Stimulated activated CD4-positive, alpha-beta T cell treated with anti-CD3 and anti-CD28 coated beads, Interleukin-12 subunit alpha, Interleukin-12 subunit beta, amount 100 ng/mL, for 48 hours (primary cell): ENCODE data around the gene MYO1B.

Source experiments
- DNase-seq, 3 donors: peaks; one replicate each; pipeline ENCODE4 v3.0.0-alpha.2; 2020; ENCODE audit warnings: low read depth in 2 of 3, low spot score in 1 of 3

Gene MYO1B

DNA sequence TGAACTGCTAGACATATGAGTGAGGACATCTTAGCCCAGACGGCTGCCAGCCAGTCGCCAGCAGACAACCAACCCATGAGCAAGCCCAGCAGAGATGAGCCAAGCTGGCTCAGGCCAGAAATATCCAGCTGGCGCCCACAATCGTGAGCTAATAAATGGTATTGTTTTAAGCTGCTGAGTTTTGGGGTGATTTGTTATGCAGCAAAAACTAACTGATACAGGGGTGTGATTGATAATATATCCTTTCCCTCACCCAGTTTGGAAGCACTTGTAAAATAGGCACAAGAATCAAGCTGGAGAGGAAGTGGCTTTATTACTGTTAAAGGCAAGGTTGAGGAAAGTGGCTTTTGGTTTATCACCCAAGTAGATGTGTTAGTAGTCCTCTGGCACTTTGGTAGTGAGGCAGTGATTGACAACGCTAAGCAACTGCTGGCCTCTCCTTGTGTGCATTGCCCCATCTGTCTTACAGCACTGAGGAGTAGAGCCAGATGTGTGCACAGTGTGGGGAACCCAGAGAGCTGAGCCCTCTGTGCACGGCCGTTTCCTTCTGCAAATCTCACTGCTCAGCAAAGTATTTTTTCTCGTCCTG is 110.1 kb downstream of the MYO1B start:
- no peak for DNase-seq

DNA sequence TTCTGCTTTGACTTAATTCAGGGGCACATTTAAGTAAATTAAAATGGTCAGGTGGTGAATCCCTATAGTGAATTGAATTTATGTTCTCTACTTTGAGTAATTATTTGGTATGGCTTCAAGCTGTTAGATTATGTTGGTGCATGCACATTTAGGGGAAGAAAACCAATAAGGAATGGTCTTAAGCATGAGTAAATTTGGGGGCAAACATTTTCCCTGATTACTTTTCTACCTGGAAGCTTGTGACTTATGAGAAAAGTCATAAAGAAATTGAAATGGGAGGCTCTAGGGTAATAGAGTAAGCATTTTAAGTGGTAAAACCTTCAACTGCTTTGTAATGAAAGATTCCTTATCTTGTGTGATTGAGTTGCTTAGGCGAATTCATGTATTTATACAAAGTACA is 112.5 kb downstream of the MYO1B start:
- DNase-seq = no peak

DNA sequence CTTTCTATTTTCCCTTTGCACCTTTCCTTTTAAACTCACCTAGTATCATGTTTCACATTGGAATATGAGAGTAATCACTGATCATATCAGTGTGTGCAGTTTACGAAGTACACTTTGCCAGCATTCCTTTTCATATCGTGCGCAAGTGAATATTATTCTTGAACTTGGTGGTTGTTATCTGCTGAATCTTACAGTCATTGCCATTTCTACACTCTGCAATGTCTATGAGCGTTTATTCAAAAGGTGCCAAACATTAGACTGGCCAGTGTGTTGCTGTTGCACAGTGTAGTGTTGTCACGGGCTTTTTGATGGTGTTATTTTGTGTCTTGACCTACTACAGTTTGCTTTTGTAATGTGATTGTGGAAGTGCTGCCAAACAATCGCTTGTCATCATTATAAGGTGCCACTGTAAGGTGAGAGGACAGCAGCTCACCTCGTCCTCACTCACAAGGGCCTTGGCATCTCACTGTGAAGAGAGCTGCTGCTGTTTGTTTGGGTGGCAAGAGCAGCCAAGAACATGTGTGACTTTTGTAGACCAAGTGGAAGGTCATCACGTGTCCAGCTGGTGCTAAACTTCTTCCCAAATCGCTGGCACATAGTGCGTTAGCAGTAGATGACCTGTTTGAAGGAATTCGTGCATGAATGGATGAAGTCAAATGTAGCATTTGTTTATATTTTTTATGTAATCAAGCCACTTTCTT is 113.3 kb downstream of the MYO1B start:
- DNase-seq = no peak

DNA sequence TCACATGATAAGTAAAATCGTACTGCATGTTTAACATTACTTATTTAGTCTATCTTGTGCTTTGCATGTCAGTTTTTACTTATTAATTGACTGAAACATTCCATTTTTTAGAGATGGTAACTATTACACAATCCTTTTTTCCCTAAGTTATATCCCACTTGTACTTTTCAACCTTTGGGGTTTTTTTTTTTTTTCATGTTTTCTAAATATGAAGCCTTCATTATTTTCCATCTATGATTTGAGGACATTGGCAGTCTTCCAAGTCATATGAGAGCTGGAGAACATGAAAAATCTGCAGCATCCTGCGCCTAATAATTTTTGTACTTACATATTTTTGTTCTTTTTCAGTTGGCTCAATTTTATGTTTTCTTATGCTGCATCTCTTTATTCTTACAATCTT is 113.9 kb downstream of the MYO1B start:
- DNase-seq = no peak

DNA sequence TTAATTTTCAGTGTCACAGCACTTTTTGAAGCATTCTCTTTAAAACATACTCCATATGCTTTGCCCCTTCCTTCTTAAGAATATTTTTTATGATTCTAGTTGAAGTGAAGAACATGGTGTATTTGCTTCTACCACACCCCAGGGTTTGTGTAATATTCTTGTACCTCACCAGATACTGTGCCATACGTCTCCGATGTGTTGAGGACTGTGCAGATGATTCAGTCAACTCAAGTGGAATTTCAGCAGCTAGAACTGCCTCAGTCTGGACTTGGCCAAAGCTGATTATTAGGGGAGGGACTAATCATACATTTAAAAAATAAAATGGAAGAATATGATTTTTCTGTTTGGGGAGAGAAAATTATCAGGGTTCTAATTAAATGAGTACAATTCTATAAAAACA is 115.7 kb downstream of the MYO1B start:
- no peak for DNase-seq

DNA sequence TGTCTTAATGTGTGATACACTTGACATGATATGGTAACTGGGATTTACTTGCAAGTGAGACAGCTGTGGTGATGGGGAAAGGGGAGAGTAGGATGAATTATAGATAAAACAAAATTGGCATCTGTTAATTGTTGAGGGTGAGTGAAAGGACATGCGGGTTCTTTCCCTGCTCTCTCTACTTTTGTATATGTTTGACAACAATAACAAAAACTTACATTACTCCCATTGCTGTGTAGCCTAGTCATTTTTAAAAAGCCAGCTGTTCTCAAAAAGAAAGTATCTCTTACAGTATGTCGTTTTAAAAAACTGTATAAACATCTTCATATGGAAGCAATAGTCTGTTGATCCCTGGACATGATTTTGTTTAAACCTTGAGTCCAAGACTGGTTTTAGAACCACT is 117.6 kb downstream of the MYO1B start:
- no peak for DNase-seq

DNA sequence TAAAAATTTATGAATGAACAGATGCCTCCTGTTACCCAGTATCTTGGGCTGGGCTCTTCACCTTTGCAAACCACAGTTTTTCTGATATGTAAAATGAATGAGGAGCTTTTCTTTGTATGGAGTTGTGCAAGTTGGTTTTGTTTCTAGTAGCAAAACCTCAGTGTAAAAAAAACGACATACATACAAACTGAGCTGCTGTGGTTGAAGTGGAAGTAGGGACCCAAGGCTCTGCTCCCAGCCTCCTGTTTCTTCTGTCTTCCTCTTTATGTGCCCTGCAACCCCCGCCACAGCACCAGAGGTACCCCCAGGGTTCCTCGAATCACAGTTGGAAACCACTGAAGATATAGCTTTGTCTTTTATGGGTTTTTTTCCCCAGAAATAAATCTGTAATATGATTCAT is 118.1 kb downstream of the MYO1B start:
- no peak for DNase-seq

DNA sequence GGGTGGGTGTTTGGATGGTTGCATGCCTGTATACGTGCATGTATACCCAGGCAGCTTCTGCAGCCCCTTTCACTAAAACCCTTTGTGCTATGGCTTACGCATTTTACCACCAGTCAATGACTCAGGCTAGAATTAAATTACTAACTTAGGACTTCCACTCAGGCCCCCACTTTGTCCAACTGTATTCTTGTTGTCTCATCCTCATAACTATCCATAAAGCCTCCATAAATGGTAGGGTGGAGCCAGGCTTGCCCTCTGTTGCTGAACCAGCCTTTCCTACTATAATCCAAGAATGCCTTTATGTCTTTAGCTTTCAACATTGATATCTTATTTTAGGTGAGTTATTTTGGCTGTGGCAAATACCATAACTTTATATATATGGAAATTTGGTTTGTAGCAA is 119.9 kb downstream of the MYO1B start:
- DNase-seq = no peak

DNA sequence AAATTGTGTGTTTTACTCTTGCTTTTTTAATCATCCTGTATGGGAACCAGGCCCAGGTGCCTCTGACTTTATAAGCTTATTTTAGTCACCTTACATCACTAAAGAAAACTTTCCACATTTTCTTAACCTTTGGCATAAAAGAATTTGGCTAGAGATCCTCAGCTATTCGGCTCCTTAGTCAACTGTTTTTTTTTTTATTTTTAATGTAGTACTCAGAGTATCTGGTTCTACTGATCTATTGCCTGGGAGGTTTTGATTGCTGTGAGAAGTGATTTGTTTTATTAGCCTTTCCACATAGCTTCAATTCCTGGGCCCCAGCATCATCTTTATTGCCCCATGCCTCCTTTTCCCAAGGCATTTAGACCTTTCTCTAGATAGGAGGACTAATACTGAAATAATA is 121.0 kb downstream of the MYO1B start:
- DNase-seq = no peak

DNA sequence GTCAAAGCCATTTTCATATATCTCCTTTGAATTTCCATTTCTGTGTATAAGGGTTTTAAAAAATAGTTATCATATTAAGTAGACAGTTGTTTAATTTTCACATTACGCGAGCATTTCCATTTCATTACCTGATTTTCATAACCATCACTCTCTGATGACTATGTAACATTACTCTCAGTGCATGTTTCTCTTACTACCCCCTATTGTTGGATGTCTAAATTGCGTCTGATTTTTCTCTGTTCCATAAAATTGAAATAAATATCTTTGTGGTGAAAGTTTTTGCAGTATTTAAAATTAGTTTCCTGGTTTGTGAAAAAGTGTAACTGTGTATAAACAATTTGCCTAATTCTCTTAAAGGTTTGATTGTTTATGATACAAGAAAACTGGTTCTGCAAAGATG is 123.8 kb downstream of the MYO1B start:
- DNase-seq = no peak

DNA sequence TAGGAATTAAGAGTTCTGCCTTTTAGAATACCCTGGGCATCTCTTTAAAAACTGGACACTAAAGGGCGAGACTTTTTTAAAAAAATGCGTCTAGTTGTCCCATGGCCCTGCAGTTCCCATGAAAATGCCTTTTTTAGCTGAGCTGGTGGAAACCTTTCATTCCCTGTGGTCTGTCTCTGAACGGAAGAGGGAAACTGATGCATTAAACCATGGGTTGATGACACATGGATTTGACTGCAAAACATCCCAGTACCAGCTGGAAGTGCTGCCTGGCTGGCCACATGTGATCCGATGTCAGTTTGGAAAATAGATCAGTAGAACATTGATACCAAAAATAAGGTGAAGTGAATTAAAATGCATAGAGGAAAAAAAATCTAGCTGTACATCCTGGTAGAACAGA is 129.2 kb downstream of the MYO1B start:
- no peak for DNase-seq

DNA sequence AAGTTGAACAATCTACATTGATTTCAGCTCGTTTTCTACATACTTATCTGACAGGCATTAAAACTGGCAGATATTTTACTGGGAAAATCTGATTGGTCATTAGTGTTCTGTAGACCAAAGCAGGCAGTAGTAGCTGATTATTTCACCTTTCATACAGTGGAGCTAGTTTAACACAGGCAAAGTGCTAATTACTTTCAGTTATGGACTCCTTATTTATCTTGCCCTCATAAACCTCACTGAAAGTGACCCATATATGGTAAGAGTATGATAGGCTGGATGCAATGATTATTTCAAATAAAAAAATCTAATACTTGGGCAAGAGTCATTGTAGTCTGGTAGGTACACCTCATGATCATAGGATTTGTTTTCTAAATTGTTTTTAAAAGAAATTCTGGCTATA is 129.7 kb downstream of the MYO1B start:
- DNase-seq = no peak

DNA sequence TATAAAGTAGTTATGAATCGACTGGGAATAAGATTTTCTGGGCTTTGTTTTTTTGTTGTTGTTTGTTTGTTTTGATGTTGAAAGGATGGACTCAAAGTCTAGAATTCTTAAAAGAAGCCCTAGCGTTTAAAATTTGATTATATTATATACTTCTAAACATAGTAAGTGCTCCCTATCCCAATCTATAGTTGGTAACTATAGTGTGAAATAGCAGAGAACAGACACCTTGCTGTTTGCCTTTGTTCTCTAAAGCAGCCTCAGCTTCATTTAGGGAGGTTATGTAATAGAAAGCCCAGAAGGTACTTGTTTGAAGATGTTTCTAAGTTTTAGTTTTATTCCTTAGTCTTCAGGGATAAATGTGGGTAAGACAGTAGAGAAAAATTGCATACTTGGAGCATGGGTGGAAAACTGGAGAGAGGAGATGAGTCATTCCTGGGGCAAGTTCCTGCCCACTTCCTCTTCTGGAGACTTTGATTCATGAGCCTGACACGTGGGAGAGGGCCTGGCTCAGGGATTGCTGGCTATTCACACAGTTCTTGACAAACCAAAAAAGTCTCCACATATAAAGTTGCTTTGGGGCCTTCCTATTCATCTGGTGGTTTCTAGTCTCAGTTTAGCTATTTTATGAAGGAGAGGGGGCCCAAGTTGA is 131.9 kb downstream of the MYO1B start:
- peak; percentile 11 to 30 (median 27) for DNase-seq

DNA sequence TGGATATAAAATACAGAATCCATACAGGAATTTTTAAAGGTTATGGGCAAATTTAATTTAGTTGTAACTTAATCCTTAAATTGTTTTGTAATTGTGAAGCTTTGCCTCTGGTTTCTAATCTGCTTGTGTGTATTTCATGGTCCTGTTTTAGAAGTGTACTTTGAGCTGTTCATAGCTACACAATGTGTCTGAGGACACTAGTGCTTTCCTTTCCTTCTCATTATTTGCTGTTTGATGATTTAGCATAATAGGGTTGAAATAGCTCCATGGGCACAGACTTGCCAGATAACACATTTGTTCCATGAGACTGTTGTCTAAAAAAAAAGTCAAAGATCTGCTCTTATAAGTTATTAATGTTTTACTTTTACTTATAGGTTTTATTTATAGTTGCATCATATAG is 134.2 kb downstream of the MYO1B start:
- DNase-seq = no peak

DNA sequence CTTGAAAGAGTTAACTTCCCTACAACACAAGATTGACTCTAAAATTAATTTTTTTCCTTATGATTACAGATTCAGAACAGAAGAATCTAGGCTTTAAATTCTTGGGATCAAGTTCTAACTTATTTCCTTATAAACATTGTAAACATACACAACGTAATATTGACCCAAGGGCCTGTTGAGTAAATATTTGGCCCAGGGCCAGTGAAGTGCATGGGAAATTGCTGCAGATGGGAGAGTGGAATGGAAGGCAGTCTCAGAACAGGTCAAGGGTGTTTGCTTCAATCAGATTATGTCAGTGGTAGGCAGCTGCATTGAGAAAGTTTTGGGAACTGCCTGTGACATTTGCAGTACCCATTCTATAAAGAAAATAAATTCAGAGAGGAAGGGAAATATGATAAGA is 137.6 kb downstream of the MYO1B start:
- no peak for DNase-seq

DNA sequence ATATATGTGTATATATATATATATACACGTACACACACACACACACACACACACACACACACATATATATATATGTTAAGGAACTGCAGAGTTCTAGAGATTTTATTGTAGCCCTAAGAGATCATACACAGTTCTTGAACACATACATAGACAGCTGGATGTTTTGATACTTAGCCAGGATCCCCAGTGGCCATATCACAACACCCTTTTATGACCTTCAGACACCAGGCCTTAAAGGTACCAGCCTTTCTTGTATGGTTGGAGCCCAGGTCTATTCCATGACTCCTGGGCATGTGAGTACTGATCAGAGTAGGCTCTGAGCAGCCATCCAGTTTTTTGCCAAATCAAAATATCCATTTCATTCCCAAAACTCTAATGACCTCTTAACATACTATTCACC is 138.3 kb downstream of the MYO1B start:
- DNase-seq = no peak

DNA sequence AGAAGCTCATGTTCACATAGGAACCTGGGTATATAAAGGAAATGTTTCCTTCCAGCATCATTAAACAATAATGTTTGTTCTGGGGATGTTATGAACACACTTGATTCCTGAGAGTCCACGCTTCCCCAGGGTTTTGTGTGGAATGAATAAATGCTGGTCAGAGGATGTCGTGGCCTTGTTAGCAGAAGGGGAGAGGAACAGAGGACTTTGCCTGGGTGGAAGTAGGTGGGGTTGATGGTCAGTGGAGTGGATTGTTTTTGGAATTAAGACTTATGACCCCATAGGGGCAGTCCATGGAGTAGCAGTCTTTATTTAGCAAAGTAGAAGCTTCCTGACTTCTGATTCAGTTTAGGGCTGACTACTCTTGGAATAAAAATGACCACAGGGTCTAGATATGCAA is 139.6 kb downstream of the MYO1B start:
- no peak for DNase-seq

DNA sequence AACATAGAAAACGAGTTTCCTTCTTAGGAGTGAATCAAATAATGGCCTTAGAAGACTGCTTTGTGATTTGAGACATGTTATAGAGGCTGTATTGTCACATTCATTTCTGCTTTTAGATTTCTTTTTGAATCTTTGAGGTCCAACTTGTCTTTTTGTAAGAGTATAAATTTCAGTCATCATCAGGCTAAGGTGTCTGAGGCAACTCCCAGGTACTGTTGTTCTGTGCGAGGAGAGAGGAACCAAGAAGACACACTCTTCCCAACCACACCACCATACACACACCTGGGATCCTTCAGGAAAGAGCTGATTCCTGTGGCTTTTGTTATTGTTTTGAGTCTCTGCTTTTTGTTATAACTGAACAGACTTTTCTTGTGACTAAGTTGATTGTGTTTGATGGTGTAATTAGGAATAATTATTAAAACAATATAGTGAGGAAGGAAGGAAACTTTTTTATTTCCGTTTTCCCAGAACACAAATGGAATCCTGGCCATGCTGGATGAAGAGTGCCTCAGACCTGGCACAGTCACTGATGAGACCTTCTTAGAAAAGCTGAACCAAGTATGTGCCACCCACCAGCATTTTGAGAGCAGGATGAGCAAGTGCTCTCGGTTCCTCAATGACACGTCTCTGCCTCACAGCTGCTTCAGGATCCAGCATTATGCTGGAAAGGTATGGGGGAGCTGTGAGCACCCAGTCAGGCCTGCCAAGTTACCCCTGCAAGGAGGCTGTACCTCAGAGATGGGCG is 140.4 kb downstream of the MYO1B start:
- peak in 2 of 3 donors; percentile 7 to 12 for DNase-seq

DNA sequence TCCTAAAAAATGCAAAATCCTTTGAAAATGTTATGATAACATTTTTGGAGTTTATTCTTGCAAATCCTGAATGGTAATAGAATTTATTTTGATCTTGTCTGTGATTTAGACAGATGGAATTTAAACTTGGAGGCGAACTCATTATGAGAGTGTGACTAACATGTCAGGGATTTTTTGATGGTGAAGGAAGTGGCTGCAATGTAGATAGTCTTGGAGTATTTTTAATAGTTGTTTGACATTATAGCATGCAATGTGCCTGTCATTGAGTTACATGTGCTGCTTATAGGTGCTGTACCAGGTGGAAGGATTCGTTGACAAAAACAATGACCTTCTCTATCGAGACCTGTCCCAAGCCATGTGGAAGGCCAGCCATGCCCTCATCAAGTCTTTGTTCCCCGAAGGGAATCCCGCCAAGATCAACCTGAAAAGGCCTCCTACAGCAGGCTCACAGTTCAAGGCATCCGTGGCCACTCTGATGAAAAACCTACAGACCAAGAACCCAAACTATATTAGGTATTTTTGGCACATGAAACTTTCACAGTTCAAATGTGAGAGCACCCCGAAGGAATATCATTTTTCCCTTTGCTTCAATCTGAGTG is 141.8 kb downstream of the MYO1B start:
- DNase-seq = no peak

DNA sequence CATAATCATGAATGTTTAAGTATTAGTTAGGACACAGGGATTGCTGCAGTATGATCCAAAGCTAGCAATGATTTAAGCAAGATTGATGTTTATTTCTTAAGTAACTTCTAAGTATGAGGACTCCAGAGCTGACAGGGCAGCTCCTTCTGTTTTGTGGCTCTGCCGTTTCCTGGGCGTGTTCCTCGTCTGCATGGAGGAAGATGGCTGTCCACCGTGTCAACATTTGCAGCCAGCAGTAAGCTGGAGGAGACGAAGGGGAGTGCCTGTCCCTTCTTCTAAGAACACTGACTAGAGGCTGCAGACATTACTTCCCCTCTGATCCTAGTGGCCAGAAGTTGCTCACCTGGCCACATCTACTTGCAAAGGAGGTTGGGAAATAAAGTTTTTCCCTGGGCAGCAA is 144.1 kb downstream of the MYO1B start:
- DNase-seq = no peak

DNA sequence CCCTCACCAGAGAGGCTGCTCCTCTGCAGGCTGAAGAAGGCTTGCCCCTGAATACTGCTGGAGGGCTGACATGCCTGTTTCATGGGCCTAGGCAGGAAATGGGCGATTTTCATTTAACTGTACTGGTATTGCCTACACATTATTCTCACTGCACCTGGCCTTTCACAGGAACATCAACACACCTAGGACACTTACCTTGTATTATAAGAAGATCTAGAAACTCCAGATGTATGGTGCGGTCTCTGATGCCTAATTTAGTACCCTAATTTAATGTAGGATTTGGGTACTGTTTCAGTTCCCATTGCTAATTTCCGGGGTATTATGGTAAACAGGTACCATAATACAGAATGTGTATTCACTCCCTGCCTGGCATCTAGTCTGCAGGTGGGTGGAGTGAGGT is 146.0 kb downstream of the MYO1B start:
- DNase-seq = no peak

DNA sequence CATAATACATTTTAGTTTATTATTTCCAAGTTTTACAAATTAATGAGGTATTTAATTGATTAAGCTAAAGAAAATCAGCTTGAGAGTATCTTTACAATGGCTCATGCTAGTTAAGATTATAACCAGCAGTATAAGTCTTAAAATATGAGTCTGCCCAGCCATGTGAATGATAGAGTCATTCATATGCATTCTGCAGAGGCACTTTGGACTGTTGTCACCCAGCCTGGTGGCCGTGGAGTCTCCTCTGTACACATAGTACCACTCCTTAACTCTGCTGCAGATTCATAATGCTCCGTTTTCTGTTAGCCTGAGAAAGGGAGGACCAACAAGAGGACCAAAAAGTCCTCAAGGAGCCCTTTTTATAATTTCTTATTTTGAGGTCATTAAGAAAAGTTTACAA is 148.8 kb downstream of the MYO1B start:
- DNase-seq = no peak
